ENCODE results near the gene AGBL3.

The AGBL3 gene

DNA sequence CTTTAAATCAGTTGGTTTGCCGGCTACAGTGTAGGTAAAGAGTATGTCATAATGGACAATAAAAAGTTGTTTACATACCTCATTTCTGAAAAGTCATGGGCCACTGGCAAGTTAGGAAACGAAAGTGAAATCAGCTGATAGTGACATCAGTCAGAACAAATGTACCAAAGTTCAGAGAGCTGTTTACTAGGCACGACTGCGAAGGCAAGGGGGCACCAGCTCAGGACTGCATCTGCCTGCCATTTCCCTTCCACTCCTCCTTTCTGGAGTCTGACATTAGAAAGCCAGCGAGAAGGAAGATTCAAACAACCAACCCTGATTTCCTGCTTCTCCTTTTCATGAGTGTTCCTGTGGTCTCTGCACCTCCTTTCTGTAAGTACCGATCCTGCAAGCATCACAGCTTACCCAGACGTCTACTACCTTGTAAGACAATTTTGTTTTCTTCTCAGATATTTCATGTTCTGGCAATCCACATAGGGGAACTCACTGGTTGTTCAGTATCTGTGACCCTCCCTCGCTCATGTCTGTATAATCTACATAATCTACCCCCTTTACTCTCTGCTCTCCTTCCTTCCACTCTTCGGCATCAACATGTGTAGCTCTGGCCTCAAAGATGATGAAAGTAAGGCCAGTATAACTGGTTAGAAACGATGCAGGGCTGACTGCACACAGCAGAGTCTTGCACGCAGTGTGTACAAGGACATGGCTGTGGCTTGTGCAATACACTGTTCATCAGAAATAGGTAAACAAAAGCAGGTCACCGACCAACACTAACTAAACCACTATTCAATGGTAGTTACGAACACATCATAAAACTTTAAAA is 161.8 kb downstream of the AGBL3 start, which contains the start of gene TMEM140:
TMEM140 (plus strand) TSS at position 174 of the 823 bp plus-strand sequence. CDS start 16,370 bp downstream, outside the sequence.
- peak; percentile 45 for DNase-seq (ENCODE audit: low read depth)

DNA sequence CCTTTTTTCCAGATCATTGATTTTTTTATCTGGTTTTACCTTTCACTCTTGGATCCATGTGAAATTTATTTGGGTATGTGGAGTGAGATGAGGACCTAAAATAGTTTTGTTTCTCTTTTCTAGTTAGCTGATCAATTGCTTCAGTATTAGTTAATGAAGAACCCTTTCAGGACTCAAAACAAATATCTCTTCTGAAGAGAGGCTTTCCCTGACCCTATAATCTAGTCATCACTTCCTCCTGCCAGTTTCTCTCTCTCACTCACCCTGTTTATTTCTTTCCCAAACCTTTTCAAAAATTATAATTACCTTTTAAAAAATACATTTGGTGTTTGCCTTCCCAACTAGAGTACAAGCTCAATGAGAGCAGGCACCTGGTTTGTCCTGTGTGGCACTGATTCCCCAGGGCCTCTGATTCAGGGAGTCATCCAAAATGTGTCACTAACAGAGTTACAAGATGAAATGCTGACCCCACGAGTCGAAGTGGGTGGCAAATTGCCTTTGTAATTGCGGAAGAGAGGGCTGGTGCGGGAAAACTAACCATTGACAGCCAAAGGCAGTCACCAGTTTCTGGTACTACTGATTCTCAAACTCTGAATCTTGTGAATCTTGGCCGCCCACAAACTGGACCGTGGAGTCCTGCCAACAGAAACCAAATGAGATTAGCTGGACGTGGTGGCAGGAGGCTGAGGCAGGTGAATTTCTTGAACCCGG is 163.9 kb downstream of the AGBL3 start:
- DNase-seq (ENCODE audit: low read depth) = no peak

DNA sequence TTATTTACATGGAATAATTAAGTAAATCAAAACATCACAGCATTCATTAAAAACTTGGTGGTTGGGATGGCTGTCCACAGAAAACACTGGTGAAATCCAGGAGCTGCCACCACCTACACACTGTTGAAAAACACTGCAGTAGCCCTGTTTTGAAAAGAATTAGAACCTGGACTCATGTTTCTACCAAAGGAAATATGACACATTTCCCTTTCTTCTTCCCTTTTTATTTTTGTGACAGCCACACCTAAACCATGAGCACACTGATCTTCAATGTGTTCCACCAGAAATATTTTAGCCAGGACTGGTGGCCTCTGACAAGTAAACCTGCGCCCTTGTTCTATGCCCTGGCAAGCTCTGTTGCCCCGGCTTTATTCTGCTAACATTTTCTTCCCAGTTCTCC is 164.8 kb downstream of the AGBL3 start:
- no peak for DNase-seq (ENCODE audit: low read depth)

DNA sequence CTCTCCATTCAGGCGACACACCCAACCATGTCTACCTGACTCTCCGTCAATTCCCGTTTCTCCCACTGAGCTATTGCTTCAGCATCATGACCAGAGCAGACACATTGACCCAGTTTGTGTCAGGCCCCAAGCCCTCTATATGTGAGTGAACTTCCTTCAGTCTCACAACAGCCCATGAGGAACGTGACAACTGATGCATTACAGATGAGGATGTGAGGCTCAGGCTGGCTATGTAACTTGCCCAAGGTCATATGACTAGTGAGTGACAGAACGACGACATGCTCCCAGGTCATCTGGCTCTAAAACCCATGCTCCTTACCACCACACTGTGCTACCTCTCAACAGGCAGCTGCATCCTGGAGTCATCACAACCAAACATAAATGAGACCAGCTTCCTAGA is 165.2 kb downstream of the AGBL3 start:
- no peak for DNase-seq (ENCODE audit: low read depth)

DNA sequence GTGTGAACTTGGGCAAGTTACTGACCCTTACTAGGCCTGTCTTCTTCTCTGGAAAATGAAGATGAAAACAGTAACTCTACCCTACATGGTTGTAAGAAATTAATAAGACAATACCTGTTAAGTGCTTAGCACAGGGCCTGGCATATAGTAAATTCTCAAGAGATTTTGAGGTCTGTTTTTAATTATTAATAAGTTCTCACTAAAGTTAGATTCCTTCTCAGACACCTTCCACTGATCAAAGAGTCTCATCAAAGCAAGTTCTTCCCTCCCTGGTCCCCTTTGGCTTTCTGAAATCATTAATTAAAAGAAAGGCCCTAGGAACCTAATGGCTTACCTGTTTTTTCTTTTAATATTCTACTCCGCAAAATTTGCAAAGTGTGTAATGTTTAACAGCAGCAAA is 166.1 kb downstream of the AGBL3 start:
- DNase-seq (ENCODE audit: low read depth) = no peak

DNA sequence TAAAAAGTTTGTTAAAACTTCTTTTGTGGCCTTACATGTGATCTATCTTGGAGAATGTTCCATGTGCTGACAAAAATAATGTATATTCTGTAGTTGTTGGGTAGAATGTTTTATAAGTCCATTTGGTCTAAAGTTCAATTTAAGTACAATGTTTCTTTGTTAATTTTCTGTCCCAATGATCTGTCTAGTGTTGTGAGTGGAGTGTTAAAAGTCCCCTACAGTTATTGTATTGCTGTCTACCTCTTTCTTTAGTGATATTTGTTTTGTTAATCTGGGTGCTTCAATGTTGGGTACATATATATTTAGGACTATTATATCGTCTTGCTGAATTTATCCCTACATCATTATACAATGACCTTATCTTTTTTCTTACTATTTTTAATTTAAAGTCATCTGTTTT is 168.4 kb downstream of the AGBL3 start:
- DNase-seq (ENCODE audit: low read depth) = no peak

DNA sequence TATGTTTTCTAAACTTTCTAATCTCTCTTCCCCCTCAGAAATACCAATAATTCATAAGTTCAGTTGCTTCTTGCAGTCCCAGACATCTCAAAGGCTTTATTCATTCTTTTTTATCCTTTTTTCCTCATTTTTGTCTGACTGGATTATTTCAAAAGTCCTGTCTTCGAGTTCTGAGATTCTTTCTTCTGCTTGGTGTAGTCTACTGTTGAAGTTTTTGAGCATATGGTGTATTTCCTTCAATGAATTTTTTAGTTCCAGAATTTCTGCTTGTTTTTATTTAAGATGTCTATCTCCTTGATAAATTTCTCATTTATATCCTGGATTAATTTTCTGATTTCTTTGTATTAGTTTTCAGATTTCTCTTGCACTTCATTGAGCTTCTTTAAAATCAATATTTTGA is 170.0 kb downstream of the AGBL3 start:
- DNase-seq (ENCODE audit: low read depth) = no peak

DNA sequence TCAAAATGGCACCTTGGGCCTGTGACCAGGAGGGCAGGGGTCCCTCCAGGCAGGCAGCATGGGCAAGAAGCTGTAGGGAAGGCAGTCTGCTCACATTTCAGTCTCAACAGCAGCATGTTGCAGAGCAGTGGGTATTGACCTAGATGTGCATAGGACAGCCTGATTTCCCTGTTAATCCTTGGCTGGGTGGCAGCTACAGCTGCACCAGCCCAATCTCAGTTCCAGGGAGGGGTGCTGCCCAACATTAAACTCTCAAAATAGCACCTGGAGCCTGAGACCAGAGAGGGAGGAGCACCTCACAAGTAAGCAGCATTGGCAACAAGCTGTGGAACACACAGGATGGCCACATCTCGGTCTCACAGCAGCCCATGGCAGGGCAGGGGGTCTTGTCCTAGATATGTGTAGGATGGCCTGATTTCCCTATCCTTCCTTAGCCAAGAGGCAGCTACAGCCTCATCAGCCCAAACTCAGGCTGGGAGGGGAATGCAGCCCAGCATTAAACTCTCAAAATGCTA is 171.9 kb downstream of the AGBL3 start:
- no peak for DNase-seq (ENCODE audit: low read depth)

DNA sequence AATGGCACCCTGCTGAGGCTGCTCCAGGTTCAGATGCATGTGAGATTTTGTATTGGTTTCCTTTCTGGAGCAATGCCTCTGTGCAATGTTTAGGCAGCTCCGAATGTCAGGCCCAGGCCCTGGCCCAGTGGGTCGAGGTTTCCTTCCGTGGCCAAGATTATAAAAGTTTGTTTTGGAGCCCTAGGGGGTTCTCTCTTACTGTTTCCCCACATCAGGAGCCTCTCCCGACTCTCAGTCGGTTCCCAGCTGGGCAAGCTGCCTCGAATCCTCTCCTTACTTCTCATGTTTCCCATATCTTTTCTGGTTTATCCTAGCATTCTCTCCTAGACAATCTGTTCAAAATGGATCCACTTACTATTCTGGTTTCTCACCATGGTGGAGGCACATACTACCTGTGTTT is 172.6 kb downstream of the AGBL3 start:
- no peak for DNase-seq (ENCODE audit: low read depth)

DNA sequence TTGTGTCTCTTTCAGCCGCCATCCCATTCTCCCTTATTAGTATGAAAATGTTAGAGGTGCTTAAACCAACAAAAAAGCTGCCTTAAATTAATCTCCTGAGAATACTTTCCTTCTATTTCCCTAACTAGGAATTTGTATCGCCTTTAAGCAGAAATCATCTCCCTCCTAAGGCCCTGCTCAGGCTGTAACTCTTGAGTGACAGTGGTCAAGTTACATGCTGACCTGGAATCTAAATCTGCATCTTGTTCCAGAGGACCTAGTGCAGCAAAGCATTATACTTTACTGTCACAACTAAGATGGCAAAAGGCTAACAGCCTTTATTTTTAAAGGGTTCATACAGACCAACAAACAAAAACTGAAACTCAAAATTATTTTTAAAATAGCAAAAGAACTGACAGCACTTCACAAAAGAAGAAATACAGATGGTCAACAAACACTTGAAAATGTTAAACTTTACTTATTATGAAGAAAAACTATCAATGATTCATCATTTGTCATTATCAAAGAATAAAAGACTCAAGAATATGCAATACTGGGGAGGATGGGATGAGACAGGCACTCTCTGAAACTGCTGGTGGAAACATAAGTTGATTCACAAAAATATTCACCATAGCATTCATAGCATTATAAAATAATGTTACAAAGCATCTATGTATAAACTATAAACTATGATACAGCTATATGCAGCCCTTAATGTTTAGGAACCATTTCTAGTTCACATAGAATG is 173.2 kb downstream of the AGBL3 start:
- no peak for DNase-seq (ENCODE audit: low read depth)

DNA sequence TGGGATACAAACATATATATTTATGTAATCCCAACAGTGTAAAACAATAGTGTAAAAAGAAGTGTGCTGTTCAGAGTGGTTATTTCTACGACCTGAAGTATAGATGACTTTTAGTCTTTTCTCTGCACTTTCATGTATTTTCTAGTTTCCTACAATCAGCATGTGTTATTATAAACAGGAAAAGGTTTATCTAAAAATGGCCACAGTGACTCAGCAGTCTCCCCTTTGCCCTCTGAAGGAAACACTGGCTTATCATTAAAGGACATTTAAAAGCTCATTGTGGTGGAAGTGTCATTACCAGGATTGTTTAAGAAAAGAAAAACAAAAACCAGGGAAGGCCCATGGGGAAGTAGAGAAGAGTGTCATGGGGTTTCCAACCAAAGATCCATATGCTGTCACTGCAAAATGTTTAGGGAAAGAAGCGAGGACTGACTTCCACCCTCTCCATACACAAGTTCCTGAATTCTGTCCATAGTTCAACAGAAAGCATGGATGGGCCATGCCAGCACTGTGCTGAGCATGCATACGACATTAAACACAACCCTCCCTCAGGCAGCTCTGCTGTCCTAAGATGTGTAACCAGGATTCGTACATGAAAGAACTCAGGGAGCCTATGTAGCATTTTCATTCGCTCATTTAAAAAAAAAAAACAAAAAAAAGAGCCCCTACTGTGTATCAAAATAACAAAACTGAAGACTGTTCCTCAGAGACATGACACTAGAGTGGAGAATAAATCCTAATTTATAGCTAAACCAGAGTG is 174.0 kb downstream of the AGBL3 start:
- no peak for DNase-seq (ENCODE audit: low read depth)

DNA sequence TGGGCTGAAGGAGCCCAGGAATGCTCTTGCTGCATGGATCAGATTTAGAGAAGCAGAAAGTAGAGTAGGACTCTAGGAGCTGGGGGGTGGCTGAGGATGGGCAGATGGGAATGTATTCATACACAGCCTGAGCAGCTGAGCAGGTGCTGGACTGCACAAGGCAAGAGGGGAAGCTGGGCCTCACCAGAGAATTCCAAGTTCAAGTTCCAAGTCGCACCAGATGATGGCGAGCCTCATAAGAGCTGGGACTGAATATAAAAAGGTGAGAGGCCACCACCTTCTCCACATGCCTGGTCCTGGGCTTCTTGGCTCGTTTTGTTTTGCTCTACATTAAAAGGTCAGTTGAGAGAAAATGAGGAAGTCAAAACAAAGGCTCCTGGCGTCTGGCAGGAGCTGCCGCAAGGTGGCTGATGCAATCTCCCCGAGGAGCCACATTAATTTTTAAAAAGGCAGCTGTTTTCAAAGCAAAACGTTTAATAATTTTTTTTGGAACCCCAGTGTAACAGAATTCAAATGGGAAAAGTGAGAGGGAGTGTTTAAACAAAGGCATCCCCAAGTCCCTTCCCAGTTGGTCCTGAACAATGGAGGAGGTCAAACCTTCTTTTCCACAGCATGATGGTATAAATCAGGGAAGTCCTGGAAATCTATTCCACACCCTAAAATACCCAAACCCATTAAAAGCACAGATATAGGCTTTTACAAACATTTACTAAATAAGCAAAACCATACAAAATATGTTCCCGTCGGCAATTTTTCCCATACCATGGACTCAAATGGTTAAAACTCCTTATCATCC is 174.7 kb downstream of the AGBL3 start:
- no peak for DNase-seq (ENCODE audit: low read depth)

DNA sequence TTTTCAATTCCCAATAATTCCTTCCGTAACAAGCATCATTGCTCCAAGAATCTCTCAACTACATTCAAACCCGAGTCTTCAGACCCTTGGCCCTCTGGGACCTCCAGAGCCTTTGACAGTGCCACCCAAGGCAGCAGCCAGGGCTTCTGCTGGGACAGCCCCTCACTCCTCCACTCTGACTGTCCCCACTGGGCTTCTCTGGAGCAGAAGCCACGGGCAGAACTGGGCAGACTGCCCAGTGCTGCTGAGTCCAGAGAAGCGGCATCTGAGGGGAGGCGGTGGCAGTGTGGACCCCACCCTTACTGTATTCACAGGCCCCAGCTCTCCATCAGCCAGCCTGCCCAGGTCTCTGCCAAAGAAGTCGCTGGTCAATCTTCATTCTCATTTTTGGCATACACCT is 175.4 kb downstream of the AGBL3 start:
- no peak for DNase-seq (ENCODE audit: low read depth)

DNA sequence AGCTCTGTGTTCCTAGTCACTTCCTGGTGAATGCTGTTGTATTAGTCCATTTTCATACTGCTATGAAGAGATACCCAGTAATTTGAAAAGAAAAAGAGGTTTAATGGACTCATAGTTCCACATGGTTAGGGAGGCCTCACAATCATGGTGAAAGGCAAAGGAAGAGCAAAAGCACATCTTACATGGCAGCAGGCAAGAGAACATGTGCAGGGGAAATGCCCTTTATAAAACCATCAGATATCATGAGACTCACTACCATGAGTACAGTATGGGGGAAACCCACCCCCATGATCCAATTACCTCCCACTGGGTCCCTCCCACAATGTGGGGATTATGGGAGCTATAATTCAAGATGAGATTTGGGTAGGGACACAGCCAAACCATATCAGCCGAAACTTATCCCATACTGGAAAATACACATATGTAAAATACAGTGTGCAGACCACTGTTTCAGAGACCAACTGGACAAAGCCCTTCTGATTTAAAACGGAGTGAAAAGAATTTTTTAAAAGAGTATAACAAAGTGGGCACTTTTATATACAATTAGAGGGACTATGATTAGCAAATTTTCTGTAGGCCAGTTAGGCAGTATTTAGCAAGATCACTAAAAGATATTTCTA is 176.2 kb downstream of the AGBL3 start:
- DNase-seq (ENCODE audit: low read depth) = no peak

DNA sequence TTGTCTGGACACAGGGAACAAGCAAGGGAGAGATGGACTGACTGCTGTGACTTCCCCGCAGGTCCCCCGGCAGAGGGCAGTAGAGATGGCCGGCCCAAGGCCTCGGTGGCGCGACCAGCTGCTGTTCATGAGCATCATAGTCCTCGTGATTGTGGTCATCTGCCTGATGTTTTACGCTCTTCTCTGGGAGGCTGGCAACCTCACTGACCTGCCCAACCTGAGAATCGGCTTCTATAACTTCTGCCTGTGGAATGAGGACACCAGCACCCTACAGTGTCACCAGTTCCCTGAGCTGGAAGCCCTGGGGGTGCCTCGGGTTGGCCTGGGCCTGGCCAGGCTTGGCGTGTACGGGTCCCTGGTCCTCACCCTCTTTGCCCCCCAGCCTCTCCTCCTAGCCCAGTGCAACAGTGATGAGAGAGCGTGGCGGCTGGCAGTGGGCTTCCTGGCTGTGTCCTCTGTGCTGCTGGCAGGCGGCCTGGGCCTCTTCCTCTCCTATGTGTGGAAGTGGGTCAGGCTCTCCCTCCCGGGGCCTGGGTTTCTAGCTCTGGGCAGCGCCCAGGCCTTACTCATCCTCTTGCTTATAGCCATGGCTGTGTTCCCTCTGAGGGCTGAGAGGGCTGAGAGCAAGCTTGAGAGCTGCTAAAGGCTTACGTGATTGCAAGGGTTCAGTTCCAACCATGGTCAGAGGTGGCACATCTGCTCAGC is 178.2 kb downstream of the AGBL3 start:
- no peak for DNase-seq (ENCODE audit: low read depth)

DNA sequence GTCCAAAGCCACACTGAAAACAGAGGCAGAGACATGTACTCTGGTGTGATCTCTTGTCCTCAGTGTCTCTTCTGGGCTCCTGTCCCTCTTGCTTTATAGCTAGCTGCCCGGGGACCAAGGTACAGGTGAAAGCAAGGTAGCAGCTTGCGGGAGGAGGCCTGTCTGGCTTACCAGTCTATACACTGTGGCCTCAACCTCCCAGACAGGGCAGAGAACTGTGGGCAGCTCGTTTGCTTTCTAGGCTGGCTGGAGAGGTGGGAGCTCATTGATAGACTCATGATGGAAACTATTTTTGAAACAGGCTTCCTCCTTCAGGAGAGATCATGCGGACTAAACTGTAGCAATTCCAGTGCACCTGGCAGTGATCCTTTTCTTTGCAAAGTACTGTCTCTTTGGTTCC is 179.6 kb downstream of the AGBL3 start:
- DNase-seq (ENCODE audit: low read depth) = no peak

DNA sequence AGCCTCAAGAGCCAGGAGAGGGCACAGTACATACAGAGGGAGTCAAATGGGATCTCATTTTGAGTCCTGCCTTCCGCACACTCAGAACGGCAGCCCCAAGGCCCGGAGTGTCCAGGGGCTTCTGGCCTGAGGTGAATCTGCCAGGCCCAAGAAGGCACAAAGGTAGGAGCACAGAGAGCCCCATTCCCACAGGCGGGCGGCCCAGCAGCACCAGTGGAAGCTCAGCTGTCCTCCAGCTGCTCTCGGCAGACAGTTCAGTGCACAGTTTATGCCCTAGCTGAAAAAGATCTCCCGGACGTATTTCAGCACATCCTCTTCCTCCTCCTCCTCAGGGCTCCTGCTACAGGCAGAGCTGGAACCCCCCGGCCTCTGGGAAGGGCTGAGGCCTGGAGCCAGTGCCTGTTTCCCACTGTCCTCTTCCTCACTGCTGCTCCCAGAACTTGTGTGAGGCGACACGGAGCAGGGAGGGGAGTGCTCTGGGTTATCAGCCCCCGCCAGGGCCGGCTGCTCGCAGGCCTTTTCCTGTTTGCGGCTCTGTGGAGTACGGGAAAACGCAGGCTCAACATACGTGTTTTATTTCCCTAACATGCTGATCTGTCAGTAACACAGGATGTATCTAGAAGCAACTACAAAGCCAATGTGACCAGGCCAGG is 180.2 kb downstream of the AGBL3 start:
- DNase-seq (ENCODE audit: low read depth) = no peak

DNA sequence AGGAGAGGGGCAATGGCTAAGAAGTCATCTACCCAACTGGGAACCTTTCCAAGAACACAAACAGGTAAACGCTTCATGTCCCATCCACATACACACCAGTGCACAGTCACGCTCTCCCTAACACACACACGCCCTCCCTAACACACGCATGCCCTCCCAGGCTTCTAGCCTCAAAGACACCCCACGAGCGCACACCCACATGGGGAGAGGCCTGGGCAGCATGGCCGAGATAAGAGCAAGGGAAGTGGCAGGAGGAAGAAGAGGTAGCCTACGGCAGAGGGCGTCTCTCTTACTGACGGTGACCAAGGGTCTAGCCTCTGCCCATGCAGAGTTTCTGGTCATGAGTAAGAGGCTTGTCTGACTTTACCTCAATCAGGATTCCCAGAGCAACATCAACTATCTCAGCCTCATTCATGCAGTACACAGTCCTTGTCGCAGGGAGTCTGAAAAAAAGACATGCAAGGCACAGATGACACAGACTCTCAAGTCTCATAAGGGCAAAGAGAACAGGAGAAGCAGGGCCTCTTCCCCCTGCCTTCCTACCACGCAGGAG is 181.1 kb downstream of the AGBL3 start:
- no peak for DNase-seq (ENCODE audit: low read depth)

DNA sequence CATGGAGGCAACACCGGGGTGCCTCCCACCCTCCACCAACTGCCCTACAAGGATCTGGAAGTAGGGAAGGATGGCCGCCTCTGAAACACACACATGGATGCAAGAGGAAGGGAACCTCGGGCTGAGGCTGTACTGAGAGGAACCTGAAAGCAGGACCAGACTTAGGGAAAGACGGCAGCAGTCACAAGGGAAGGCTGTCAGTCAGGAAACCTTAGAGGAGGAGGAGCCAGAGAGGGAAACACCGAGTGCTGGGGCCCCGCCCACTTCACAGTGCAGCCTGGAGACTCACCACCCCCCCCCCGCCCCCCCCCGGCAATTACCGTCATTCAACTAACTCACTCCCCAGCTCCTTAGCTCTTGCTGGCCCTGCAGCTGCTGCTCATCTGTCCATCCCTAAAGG is 181.7 kb downstream of the AGBL3 start:
- no peak for DNase-seq (ENCODE audit: low read depth)

Data from activated gamma-delta T cell treated with anti-CD3 and anti-CD28 coated beads, Interleukin-2, amount 50 U/mL, for 16 hours (primary cell).